Stomach (tissue), 9 donors: ENCODE measurements around the gene PPP1R12C. TPM values are rescaled to one million over a fixed set of nuclear protein-coding genes. Genes with fewer than 3 reads are reported as not detected.

ENCODE experiments used
- DNase-seq, 2 donors: peaks; one replicate each; pipeline versions ENCODE4 v3.0.0 to v3.0.0-alpha.2; 2013 to 2019
- H3K27ac ChIP-seq, 5 donors: fragments of 200-600 bp in 4 of 5; sonication (generic) in 4 of 5; one replicate each; pipeline ENCODE4 v1.5.1; 2013 to 2019; ENCODE audit warnings: mild to moderate bottlenecking in 1 of 5, moderate library complexity in 1 of 5
- H3K27me3 ChIP-seq, 3 donors: fragments of 200-600 bp; sonication (generic); one replicate each; pipeline ENCODE4 v1.5.1; 2017 to 2019; ENCODE audit warnings: mixed run types in 1 of 3
- H3K36me3 ChIP-seq, 4 donors: fragments of 200-600 bp; sonication (generic); 1 replicate in 3 of 4; 2 replicates in 1 of 4; pipeline ENCODE4 v1.5.1; 2016 to 2019
- H3K4me1 ChIP-seq, 4 donors: fragments of 200-600 bp; sonication (generic); one replicate each; pipeline ENCODE4 v1.5.1; 2016 to 2019
- H3K4me3 ChIP-seq, 4 donors: fragments of 200-600 bp; sonication (generic) in 3 of 4; one replicate each; pipeline ENCODE4 v1.5.1; 2016 to 2019; ENCODE audit warnings: mild to moderate bottlenecking in 1 of 4
- H3K9me3 ChIP-seq, 4 donors: fragments of 200-600 bp; sonication (generic); one replicate each; pipeline ENCODE4 v1.5.1; 2016 to 2019
- EP300 ChIP-seq: sonication (generic); formaldehyde crosslinking; IDR thresholded peaks from one replicate; pipeline ENCODE4 v1.6.1; 2017; ENCODE audit warnings: antibody characterized with exemption
- POLR2A ChIP-seq, 4 donors: fragments of 450-650 bp; IDR thresholded peaks; one replicate each; pipeline ENCODE4 v1.6.1; 2016; ENCODE audit warnings: antibody characterized with exemption in 4 of 4, control low read depth in 2 of 4, mild to moderate bottlenecking in 1 of 4, moderate library complexity in 1 of 4
- POLR2AphosphoS5 ChIP-seq, 3 donors: sonication (generic); formaldehyde crosslinking; IDR thresholded peaks; one replicate each; pipeline ENCODE4 v1.6.1; 2016; ENCODE audit warnings: antibody characterized with exemption in 3 of 3
- WGBS, 5 donors: extraction: QIAGEN DNeasy Blood & Tissue Kit in 3 of 5; methylation state at CpG; one replicate each; pipeline versions ENCODE4 v1.1.5 to v1.1.7; 2013 to 2018; 5-methylcytosine and 5-hydroxymethylcytosine counted together
- intact Hi-C: fragments of 100-400 bp; cut with DNase I; formaldehyde crosslinking; loops from one replicate; pipeline ENCODE4 v1.15.1; 2023; ENCODE audit warnings: low total_unique reads
- polyA plus RNA-seq, 3 donors: library from polyadenylated mRNA; stranded (reverse); fragments of 200-250 nt; gene quantifications; one replicate each; pipeline ENCODE4 v1.2.3, GENCODE V29; 2013
- total RNA-seq, 5 donors: library from RNA; depleted of rRNA; stranded (reverse); fragments of >200 nt; gene quantifications; one replicate each; pipeline versions ENCODE4 v1.1.0 to v1.2.3, GENCODE V29; 2014 to 2016
- TF ChIP-seq, protein P1 (sequence below), 7 experiments: fragments of 450-650 bp in 4 of 7; fragments of 200-600 bp in 3 of 7; sonication (generic) in 3 of 7; IDR thresholded peaks; one replicate each; pipeline ENCODE4 v1.5.1; 2016 to 2019; ENCODE audit warnings: antibody characterized with exemption in 7 of 7, control low read depth in 2 of 7, mild to moderate bottlenecking in 1 of 7
- donor health status: healthy with polysubstance abuse.
- donor health status: Bipolar disorder and iron deficiency.
- donor health status: healthy.

PPP1R12C gene
- total and polyA plus RNA-seq, 8 donors: 52.7 to 261 (median 131) TPM

DNA sequence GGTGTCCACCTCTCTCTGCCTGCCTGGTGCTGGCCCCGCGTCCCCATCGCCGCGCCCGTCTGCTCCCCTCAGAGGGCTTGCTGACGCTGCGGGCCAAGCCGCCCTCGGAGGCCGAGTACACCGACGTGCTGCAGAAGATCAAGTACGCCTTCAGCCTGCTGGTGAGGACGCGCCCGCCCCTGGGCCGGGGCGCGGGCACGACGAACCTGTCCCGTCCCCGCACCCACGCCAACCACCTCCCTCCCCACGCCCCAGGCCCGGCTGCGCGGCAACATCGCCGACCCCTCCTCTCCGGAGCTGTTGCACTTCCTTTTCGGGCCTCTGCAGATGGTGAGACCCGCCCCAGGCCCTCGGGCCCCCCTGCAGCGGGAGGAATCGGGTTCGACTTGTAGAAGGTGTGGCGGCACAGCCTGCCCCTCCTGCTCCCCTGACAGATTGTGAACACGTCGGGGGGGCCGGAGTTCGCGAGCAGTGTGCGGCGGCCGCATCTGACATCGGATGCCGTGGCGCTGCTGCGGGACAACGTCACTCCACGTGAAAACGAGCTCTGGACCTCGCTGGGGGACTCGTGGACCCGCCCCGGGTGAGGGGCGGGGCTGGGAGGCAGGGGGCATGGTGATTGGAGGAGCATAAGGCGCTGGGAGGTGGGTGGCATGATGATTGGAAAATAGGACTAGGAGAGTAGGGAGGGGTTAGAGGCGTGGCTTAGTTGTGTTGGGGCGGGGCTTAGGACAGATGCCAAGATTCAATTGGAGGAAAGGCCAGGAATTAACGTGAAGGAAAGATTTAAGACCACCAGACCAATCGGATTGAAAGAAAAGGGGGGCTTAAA is 35.2 kb downstream of the PPP1R12C start:
- WGBS, 5 donors: 32 to 61% (median 54%) methylated on average over 33 to 64 of the region's 64 CpGs
- DNase-seq: peak in 1 of 2 donors; percentile 69
- H3K4me1 ChIP-seq: peaks cover 30 to 50% (median 47%) of the 10 kb centered on the region in 4 donors
- peaks cover 0 to 29% (median 11%) of the 10 kb centered on the region in 4 donors for H3K36me3 ChIP-seq
- intact Hi-C loops: no loop called here
- peaks cover 26 to 93% (median 60%) of the 10 kb centered on the region in 3 donors for H3K27me3 ChIP-seq
- H3K9me3 ChIP-seq: no peaks in the 10 kb centered on the region
- no peak overlapping the region for H3K27ac ChIP-seq
- peak overlapping the region; percentile 29 to 52 (median 46) for H3K4me3 ChIP-seq
- TF ChIP-seq EP300 (no peak), POLR2A (IDR thresholded peaks at IDR 0.05) (no peak), POLR2AphosphoS5 (IDR thresholded peaks at IDR 0.05) (no peak)
- TF ChIP-seq, protein P1, sequence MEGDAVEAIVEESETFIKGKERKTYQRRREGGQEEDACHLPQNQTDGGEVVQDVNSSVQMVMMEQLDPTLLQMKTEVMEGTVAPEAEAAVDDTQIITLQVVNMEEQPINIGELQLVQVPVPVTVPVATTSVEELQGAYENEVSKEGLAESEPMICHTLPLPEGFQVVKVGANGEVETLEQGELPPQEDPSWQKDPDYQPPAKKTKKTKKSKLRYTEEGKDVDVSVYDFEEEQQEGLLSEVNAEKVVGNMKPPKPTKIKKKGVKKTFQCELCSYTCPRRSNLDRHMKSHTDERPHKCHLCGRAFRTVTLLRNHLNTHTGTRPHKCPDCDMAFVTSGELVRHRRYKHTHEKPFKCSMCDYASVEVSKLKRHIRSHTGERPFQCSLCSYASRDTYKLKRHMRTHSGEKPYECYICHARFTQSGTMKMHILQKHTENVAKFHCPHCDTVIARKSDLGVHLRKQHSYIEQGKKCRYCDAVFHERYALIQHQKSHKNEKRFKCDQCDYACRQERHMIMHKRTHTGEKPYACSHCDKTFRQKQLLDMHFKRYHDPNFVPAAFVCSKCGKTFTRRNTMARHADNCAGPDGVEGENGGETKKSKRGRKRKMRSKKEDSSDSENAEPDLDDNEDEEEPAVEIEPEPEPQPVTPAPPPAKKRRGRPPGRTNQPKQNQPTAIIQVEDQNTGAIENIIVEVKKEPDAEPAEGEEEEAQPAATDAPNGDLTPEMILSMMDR (IDR thresholded peaks at IDR 0.05): no peak

DNA sequence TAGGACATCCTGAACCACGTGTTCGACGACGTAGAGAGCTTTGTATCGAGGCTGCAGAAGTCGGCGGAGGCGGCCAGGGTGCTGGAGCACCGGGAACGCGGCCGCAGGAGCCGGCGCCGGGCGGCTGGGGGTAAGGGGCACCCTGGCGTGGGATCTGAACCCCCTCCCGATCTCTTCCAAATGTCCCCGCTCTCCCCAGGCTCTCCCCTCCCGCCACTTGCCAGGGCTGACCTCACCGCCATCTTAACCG is 35.7 kb downstream of the PPP1R12C start:
- Histone ChIP-seq H3K27ac (no peak overlapping the region), H3K4me3 (peak overlapping the region; percentile 29 to 52 (median 46)), H3K36me3 (peaks cover 0 to 29% (median 10%) of the 10 kb centered on the region in 4 donors), H3K9me3 (no peaks in the 10 kb centered on the region), H3K27me3 (peaks cover 26 to 93% (median 54%) of the 10 kb centered on the region in 3 donors), H3K4me1 (peaks cover 25 to 47% (median 43%) of the 10 kb centered on the region in 4 donors)
- intact Hi-C loops: no loop called here
- no peak for DNase-seq
- TF ChIP-seq POLR2A (IDR thresholded peaks at IDR 0.05) (no peak), POLR2AphosphoS5 (IDR thresholded peaks at IDR 0.05) (no peak)
- WGBS, 5 donors: 42 to 66% (median 55%) methylated on average over 3 to 22 of the region's 22 CpGs

DNA sequence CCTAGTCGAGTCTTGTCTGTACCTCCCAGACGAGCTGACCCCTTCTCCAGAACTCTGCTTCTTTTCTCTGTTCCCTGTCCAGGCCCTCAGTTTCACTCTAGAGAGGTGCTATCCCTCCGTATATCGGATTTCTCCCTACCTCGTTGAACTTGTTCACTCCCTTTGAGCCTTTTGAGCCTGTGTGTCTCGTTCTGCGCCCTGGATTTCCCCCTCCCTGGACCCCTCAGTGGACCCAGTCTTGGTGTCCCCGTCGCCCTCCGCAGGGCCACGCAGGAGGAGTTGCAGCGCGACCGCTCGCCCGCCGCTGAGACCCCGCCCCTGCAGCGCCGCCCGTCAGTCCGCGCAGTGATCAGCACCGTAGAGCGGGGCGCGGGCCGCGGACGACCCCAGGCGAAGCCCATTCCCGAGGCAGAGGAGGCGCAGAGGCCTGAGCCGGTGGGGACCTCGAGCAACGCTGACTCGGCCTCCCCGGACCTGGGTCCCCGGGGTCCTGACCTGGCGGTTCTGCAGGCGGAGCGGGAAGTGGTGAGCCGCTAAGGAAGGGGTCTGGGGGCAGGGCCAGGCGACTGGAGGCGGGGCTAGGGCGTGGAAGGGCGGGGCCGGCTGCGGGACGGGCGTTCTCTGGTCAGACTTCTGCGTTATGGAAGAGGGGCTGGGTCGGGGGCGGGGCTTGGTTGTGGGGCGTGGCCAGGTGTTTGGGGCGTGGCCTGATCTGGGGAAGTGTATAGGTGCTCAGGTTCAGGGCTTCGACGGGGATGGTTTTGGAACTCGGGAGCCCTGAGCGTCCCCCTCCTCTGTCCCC is 36.3 kb downstream of the PPP1R12C start:
- Histone ChIP-seq H3K9me3 (no peaks in the 10 kb centered on the region), H3K4me3 (peak overlapping the region; percentile 29 to 52 (median 46)), H3K36me3 (peaks cover 0 to 25% (median 7%) of the 10 kb centered on the region in 4 donors), H3K27me3 (peaks cover 26 to 93% (median 49%) of the 10 kb centered on the region in 3 donors), H3K4me1 (peaks cover 19 to 43% (median 38%) of the 10 kb centered on the region in 4 donors), H3K27ac (peak overlapping the region in 1 of 5 donors; percentile 41)
- intact Hi-C loops: no loop called here
- DNase-seq: peak; percentile 66 to 94
- no peak for TF ChIP-seq EP300
- TF ChIP-seq, protein P1 (IDR thresholded peaks at IDR 0.05): no peak
- no peak for TF ChIP-seq POLR2A (IDR thresholded peaks at IDR 0.05)
- TF ChIP-seq POLR2AphosphoS5 (IDR thresholded peaks at IDR 0.05): peak in 1 of 3 donors; percentile 23
- 19 to 50% (median 33%) methylated on average over 36 to 60 of the region's 60 CpGs for whole genome bisulfite sequencing, 5 donors

DNA sequence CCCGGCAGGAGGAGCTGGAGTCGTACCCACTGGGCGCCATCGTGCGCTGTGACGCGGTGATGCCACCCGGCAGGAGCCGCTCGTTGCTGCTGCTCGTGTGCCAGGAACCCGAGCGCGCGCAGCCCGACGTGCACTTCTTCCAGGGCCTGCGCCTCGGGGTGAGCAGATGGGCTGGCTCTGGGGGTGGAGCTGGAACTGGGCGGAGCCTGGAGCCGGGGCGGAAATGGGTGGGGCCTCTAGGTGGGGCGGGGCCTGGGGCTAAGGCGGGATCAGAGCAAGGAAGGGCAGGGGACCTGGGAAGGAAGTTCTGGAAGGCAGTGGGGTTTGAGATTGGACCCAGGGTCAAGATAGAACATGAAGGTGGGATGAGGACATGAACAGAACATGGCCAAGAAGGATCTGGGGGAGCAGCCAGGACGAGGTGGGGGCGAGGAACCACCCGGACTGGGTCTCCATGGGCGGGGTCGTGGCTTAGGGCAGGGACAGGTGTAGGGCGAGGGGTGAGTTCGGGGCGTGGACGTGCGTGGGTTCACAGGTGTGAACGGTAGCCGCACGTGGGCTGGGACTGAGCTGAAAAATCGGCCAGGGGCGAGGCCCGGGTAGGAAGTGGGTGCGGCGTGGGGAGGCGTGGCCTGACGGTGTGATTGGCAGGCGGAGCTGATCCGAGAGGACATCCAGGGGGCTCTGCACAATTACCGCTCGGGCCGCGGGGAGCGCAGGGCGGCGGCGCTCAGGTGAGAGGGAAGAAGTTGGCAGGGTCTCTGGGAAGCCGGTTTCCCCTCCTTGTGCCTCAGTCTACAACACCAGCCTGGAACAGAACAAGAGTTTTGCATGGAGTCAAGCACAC is 37.1 kb downstream of the PPP1R12C start:
- Histone ChIP-seq H3K4me3 (peak overlapping the region; percentile 29 to 52 (median 46)), H3K9me3 (no peaks in the 10 kb centered on the region), H3K27ac (peak overlapping the region in 2 of 5 donors; percentile 4 to 41), H3K27me3 (peaks cover 26 to 90% (median 46%) of the 10 kb centered on the region in 3 donors), H3K36me3 (peaks cover 0 to 25% (median 6%) of the 10 kb centered on the region in 4 donors), H3K4me1 (peaks cover 21 to 40% (median 37%) of the 10 kb centered on the region in 4 donors)
- 15 to 44% (median 23%) methylated on average over 52 to 55 of the region's 55 CpGs for WGBS, 5 donors
- DNase-seq: peak; percentile 48 to 88
- intact Hi-C loops: no loop called here
- TF ChIP-seq, protein P1 (IDR thresholded peaks at IDR 0.05): no peak
- TF ChIP-seq POLR2AphosphoS5 (IDR thresholded peaks at IDR 0.05): peak in 1 of 3 donors; percentile 7
